GM19397 (cell line): ENCODE data around the gene ZNF316.

ENCODE experiments used
- ATAC-seq: cut with Tn5 transposase; IDR thresholded peaks from one replicate; pipeline ENCODE4 v1.9.1; 2021; ENCODE audit warnings: mild to moderate bottlenecking, moderate library complexity; ENCODE audit not compliant: unreplicated experiment

ZNF316 gene

GRCh38 chr7:6636741-6637543, at the start of gene ZNF316:
Gene ZNF316 (plus strand): TSS chr7:6637318. CDS start chr7:6642410, 5,092 bp downstream.
- ATAC-seq = peak; percentile 66

- ATAC-seq = no peak
Measured at GRCh38 chr7:6588566-6588965, 48.6 kb upstream of the ZNF316 start.

DNA sequence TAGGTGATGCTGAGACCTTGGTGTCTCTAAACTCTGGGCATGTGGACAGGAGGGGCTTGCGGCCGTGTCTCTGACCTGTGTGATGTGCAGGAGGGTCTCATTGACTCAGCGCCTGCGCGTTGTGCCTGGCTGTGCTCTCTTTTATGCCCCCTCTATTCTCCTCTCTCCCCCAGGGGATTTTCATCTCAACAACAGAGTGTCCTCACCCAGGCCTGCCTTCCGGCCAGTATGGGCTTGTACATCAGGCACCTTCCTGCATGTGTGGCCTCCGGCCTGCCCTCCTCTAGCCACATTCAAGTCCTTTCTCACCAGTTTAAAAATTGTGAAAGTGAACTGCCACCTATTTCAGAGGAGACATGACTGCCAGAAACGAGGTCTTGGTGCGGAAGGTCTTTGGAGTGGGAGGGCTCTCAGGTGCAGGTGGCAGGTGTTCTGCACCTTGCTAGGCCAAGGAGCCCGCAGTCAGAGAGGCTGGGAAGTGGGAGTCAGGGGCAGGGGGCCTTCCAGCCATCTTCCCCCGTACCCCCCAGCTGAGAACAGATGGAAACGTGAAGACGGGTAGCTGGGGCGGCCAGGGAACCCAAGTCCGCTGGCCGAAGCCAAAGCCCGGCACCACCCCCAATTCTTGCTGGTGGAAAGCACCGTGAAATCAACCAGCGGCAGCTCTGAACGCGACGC, 47.8 kb upstream of the ZNF316 start:
- ATAC-seq = no peak

GRCh38 chr7:6589829-6590644, 47.1 kb upstream of the ZNF316 start, which contains the start of gene INTS15:
Gene INTS15 (plus strand): TSS chr7:6590021. CDS start chr7:6590284, 263 bp downstream.
- peak; percentile 91 for ATAC-seq

GRCh38 chr7:6590645-6591110, 46.4 kb upstream of the ZNF316 start:
- ATAC-seq = no peak

GRCh38 chr7:6600093-6600492, 37.0 kb upstream of the ZNF316 start:
- ATAC-seq = no peak

DNA sequence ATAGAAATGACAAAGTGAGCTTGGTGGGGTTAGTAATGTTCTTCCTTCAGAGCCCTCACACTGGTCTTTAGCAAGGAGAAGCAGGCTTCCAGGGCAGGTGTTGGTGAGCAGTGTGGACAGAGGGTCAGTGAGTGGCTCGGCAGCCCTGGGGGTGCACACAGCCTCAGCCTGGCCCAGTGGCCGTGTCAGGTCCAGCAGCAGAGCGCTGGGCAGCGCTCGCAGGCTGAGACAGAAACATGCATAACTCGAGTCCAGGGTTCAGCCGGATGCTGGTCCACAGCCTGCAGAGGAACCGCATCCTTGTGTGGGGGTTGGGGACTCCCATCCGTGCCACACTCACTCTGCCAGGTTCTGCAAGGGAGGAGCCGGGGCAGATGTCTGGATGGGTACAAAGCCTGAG, 32.7 kb upstream of the ZNF316 start:
- no peak for ATAC-seq

DNA sequence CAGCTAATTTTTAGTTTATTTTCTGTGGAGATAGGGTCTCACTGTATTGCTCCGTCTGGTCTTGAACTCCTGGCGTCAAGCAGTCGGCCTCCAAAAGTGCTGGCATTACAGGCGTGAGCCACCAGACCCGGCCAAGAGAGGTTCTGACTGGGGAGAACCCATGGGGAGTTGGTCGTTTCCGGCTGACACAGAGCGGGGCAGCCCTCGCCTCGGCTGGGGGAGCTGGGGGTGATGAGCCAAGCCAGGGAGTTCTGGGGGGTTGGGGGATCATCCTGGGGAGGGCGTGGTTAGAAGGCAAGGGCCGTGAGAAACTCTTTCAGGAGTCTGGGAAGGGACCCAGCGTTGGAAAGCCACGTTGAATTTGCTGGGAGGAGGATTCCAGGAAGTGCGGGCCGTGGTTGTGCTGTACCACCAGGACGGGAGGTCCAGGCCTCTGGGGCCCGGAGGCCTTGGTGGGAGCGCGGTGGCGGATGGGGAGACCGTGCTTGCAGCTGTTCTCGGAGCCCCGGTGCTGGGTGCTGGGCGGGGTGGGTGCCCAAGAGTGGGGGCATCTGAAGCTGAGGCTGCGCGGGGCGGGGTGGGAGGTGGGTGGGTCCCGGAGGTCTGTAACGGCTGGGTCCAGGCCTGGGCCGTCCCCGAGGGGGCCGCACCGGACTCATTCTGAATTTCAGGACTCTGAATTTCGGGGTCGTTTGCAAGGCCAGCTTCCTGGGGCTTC, 30.1 kb upstream of the ZNF316 start:
- no peak for ATAC-seq

DNA sequence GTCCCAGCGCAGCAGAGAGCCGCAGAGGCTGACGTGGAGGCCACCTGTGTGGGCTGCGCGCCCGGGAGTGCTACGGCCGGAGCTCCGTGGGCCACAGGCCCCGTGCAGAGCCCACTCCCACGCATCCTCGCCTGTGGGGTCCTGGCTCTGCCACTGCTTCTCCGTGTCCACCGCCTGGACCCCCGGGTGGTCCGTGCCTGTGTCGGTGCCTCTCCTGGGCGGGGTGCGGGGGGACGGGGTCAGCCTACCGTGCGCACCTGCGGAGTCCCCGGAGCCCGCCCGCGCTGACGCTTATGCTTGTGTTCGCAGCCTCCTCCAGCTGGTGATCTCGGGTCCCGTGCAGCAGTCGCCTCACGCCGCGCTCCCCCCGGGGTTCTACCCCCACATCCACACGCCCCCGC, 29.5 kb upstream of the ZNF316 start:
- no peak for ATAC-seq

- no peak for ATAC-seq
Measured at GRCh38 chr7:6608081-6608480, 29.0 kb upstream of the ZNF316 start.

- no peak for ATAC-seq
Measured at GRCh38 chr7:6608794-6609193, 28.3 kb upstream of the ZNF316 start.

DNA sequence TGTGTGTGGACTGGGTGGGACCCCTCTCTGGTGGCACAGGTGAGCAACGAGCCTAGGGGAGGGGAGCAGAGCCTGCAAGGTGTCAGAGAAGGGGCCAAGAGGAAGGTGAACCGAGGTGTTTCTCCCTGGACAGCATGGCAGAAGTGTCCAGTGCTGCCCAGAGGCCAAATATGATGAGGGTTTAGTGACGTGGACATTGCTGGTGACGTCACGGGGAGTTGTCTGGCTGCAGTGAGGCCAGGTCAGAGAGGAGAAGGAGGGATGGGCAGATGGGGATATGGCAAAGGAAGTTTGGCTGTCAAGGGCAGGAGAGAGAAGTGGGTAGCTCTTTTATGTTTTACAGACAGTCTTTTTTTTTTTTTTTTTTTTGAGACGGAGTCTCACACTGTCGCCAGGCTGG, 24.3 kb upstream of the ZNF316 start:
- ATAC-seq = no peak

DNA sequence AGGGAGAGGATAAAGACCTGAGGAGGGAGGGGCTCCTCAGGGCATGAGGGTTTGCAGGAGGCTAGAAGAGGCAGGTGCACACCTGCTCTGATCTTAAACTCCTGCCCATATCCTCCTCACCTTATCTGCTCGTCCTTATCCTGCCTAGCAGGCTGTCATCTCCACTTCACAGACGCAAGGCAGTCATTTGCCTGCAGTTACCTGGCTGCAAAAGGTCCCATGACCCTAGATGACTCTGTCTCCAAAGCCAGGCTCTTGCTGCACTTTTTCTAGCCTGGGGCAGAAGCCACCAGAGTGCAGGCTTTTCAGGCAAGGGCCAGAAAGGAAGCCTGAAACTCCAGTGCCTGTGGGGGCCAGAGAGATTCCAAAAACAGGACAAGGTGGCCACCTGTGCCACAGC, 23.4 kb upstream of the ZNF316 start:
- no peak for ATAC-seq

DNA sequence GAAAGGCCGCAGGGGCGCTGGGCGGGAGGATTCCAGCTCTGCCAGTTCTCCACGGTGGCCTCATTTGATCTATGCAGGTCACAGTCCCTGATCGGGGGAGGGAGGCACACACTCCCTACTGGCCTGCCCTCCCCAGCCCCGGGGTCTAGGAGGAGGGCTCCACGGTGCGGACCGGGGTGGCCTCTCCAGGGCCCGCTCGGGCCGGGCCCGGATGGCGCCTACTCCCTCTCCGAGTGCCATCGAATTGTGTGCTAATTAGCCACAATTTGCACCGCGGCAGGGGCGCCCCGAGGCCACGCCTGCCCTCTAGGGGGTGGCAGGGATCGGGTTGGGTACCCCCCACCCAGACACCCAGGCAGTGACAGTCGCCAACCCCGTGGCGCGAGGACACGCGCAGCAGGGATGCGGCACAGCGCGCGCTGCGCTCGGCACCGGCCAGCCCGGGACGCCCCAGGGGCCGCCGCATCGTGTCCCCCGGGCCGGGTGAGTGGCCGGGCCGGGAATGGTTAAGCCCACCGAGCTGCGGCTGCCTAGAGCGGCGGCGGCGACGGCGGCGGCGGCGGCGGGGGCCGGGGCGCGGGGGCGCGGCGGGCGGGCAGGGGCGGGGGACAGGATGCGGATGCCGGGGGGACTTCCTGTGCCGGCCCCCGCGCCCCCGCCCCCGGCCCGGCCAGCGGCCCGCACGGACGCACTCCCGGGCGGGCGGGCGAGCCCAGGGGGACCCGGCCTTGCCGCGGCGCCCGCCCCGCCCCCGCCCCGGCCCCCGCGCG, 22.0 kb upstream of the ZNF316 start, which contains the start of gene ZNF853:
ZNF853 (plus strand) TSS at position 658 of the 770 bp plus-strand sequence. CDS start 565 bp downstream, outside the sequence.
- ATAC-seq = no peak

- ATAC-seq = no peak
Measured at GRCh38 chr7:6615723-6616555, 21.2 kb upstream of the ZNF316 start.

DNA sequence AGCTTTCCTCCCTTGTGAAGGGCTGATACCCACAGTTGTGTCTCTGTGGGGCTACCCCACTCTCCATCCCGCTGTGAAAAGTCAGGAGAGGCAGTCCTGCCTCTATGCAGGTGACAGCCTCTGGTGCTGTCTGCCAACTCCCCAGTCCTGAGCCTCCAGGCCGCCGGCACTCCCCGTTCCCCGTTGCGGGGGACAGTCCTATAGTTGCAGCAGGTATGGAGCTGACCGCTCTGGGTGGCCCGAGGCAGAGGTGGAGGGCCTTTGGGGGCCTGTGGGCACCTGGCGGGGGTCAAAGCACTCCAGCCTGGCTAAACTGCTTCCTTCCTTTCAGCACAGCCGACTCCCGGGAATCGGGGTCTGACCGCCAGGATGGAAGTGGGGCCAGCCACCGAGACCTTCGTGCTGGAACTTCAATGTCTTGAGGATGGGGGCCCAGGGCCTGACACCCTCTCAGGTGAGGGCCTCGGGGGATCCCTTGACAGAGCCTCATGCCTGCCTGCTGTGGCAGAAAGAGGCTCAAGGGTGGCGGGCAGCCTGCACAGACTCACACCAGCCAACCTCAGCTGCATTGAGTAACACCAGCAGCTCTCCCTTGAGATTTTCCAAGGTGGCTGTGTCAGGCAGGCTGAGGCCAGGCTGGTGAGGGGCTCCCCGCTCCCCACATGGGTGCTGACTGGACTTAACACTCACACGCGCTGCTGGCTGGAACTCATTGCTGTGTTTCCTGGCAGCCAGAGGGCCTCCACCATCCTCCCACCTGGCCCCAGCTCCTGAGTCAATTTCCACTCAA, 20.1 kb upstream of the ZNF316 start:
- ATAC-seq = no peak

GRCh38 chr7:6618621-6619020, 18.5 kb upstream of the ZNF316 start:
- no peak for ATAC-seq

DNA sequence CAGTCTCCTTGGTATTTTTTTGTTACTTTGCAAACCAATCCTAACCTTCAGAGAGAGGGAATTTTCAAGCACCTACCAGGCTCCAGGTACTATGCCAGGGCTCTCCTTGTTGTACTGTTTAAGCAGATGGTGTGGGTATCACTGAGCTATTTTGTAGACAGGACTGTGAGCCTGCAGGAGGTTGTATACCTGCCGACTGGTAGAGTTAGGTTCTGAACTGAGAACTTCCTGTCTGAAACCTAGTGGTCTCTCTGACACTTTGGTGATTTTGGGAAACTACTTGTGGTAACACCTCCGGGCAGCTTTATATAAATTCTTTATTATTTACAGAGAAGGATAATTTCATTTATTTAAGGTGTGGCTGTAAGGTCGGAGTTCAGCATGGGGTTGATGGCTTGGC, 17.2 kb upstream of the ZNF316 start:
- no peak for ATAC-seq
